NCI-H1694 treated with DMSO at 0.1 percent for 48 hours (cell line): ENCODE measurements around the gene STARD7.

ENCODE experiments used
- DNase-seq: peaks from one replicate; lab custom pipeline; 2025; lab: John Stamatoyannopoulos, UW

Gene STARD7

GRCh38 chr2:96135621-96136020, 73.0 kb downstream of the STARD7 start:
- DNase-seq, result no peak

- no peak for DNase-seq
These were observed 73.5 kb downstream of the STARD7 start for GRCh38 chr2:96135171-96135570.
